Measurements from ENCODE around the gene ATG7. TPM values are rescaled to one million over a fixed set of nuclear protein-coding genes. Genes with fewer than 3 reads are reported as not detected.
"Not testable (repeated sequence)": the region's sequence is repeated elsewhere in the genome, so short reads cannot be mapped to it uniquely, and the experiment has no call there.

Gene ATG7
- total RNA-seq, 2 experiments from 2014 or later: 30.5 to 33.6 TPM

DNA sequence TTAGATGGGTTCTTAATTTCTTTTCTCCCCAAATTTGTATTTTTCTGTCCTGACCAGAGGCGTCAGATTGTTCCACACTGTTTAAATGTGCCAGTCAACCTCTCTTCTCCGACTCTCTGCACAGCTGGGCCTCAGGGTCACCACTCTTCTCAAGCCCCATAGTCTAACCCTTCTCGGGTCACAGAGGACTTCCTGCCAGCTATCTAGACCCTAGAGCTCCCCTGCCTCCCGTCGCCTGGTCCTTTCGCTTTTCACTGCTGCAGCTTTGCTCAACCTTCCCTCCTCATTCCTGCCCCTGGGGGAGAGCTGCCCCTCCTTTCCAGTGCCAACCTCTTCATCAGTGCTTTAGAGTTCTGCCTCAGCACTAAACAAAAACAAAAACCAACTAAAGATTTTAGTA, 151.7 kb downstream of the ATG7 start:
- intact Hi-C loops (cut with micrococcal nuclease): no loop called here

GRCh38 chr3:11424277-11424676, 152.1 kb downstream of the ATG7 start:
- DNase-seq: no peak
- Mint-ChIP-seq H3K4me3 (no peak overlapping the region), H3K27ac (no peak overlapping the region), H3K27me3 (no peaks in the 10 kb centered on the region), H3K9me3 (no peaks in the 10 kb centered on the region), H3K36me3 (peaks cover 22% of the 10 kb centered on the region), H3K4me1 (ENCODE audit: low read depth) (no peaks in the 10 kb centered on the region)
- CTCF ChIA-PET: no interaction called here
- intact Hi-C loops (cut with micrococcal nuclease): no loop called here
- POLR2A ChIA-PET: no interaction called here

More for the DNA sequence above, 151.7 kb downstream of the ATG7 start:
- Mint-ChIP-seq H3K27me3 (no peaks in the 10 kb centered on the region), H3K27ac (no peak overlapping the region), H3K4me1 (ENCODE audit: low read depth) (no peaks in the 10 kb centered on the region), H3K9me3 (no peaks in the 10 kb centered on the region), H3K36me3 (peaks cover 22% of the 10 kb centered on the region), H3K4me3 (no peak overlapping the region)
- DNase-seq: no peak
- ChIA-PET CTCF (no interaction called here), POLR2A (no interaction called here)

GRCh38 chr3:11430207-11430606, 158.0 kb downstream of the ATG7 start:
- peaks cover 21% of the 10 kb centered on the region for H3K36me3 Mint-ChIP-seq
- no peaks in the 10 kb centered on the region for H3K9me3 Mint-ChIP-seq
- CTCF ChIA-PET: no interaction called here
- DNase-seq: no peak
- intact Hi-C loops (cut with micrococcal nuclease): no loop called here
- no peaks in the 10 kb centered on the region for H3K27me3 Mint-ChIP-seq
- H3K27ac Mint-ChIP-seq: no peak overlapping the region
- POLR2A ChIA-PET: no interaction called here
- no peaks in the 10 kb centered on the region for H3K4me1 Mint-ChIP-seq (ENCODE audit: low read depth)
- H3K4me3 Mint-ChIP-seq: no peak overlapping the region

- ChIA-PET POLR2A (no interaction called here), CTCF (no interaction called here)
- Mint-ChIP-seq H3K4me3 (no peak overlapping the region), H3K27me3 (no peaks in the 10 kb centered on the region), H3K4me1 (ENCODE audit: low read depth) (no peaks in the 10 kb centered on the region), H3K36me3 (peaks cover 19% of the 10 kb centered on the region), H3K27ac (no peak overlapping the region), H3K9me3 (no peaks in the 10 kb centered on the region)
- intact Hi-C loops (cut with micrococcal nuclease): no loop called here
- no peak for DNase-seq
Measured at GRCh38 chr3:11430624-11431023, 158.4 kb downstream of the ATG7 start.

- Mint-ChIP-seq H3K27me3 (no peaks in the 10 kb centered on the region), H3K27ac (no peak overlapping the region), H3K4me3 (no peak overlapping the region), H3K9me3 (no peaks in the 10 kb centered on the region), H3K36me3 (peaks cover 18% of the 10 kb centered on the region), H3K4me1 (ENCODE audit: low read depth) (no peaks in the 10 kb centered on the region)
- DNase-seq: no peak
- POLR2A ChIA-PET: no interaction called here
- CTCF ChIA-PET: no interaction called here
- intact Hi-C loops (cut with micrococcal nuclease): no loop called here
Measured at GRCh38 chr3:11431319-11431718, 159.1 kb downstream of the ATG7 start.

- POLR2A ChIA-PET: no interaction called here
- no peaks in the 10 kb centered on the region for H3K4me1 Mint-ChIP-seq (ENCODE audit: low read depth)
- no peaks in the 10 kb centered on the region for H3K27me3 Mint-ChIP-seq
- no peaks in the 10 kb centered on the region for H3K36me3 Mint-ChIP-seq
- DNase-seq: no peak
- no peak overlapping the region for H3K27ac Mint-ChIP-seq
- intact Hi-C loops (cut with micrococcal nuclease): no loop called here
- CTCF ChIA-PET: no interaction called here
- H3K4me3 Mint-ChIP-seq: no peak overlapping the region
- H3K9me3 Mint-ChIP-seq: no peaks in the 10 kb centered on the region
Measured at GRCh38 chr3:11434017-11434526, 161.9 kb downstream of the ATG7 start.

DNA sequence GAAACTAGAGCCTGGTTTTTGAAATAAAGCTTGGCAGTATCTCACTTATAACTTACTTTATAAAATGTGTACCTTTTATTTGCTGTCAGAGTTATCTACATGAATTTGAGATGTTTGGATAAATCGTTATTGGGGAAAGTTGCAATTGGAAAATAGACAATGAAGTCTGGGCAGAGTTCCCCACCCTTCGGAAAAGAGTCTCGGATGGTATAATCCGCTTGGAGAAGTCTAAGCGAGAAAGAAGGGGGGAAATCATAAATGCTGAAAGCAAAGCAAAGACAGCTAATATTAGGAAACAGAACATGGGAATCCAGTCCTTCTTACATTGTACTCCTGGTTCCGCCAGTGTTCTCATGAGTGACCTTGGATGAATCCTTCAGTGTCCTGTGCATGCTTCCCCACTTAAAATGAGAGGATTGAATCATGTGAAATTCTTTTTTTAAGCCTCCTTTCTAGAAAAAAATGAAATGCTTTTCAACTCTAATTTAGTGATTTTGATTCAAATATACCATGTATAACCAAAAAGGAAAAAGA, 162.4 kb downstream of the ATG7 start:
- no peak overlapping the region for H3K27ac Mint-ChIP-seq
- no peak for DNase-seq
- intact Hi-C loops (cut with micrococcal nuclease): no loop called here
- H3K36me3 Mint-ChIP-seq: no peaks in the 10 kb centered on the region
- CTCF ChIA-PET: no interaction called here
- H3K9me3 Mint-ChIP-seq: no peaks in the 10 kb centered on the region
- H3K4me3 Mint-ChIP-seq: no peak overlapping the region
- H3K4me1 Mint-ChIP-seq (ENCODE audit: low read depth): no peaks in the 10 kb centered on the region
- POLR2A ChIA-PET: no interaction called here
- H3K27me3 Mint-ChIP-seq: no peaks in the 10 kb centered on the region

DNA sequence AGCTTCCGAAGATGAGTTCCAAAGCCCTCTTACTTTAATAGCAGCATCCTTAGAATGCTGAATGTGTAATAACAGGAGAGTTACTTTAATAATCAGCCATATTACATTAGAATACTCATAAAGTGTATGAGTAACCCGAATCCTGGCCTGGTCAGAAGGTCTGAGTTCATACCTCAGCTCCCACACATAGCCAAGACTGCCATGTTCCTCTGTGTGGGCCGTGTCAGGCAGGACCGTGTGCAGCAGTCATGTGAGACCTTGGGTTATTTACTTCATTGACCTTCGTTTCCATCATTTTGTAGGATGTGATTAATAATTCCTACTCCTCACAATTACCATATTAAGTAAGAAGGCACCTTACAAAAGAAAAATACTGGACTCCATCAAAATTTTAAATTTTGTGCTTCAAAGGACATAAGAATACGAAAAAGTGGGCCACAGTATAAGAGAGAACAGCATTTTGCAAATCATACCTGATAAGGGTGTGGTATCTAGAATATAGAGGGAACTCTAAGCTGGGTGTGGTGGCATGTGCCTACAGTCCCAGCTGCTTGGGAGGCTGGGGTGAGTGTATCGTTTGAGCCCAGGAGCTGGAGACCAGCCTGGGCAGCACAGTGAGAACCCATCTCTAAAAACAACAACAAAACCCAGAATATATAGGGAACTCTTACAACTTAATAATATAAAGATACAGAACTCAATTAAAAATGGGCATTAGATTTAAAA, 163.4 kb downstream of the ATG7 start:
- intact Hi-C loops (cut with micrococcal nuclease): no loop called here
- Mint-ChIP-seq H3K4me1 (ENCODE audit: low read depth) (no peaks in the 10 kb centered on the region), H3K9me3 (no peaks in the 10 kb centered on the region), H3K27me3 (no peaks in the 10 kb centered on the region), H3K27ac (no peak overlapping the region), H3K4me3 (no peak overlapping the region), H3K36me3 (peaks cover 2% of the 10 kb centered on the region)
- POLR2A ChIA-PET: no interaction called here
- no peak for DNase-seq
- CTCF ChIA-PET: no interaction called here

DNA sequence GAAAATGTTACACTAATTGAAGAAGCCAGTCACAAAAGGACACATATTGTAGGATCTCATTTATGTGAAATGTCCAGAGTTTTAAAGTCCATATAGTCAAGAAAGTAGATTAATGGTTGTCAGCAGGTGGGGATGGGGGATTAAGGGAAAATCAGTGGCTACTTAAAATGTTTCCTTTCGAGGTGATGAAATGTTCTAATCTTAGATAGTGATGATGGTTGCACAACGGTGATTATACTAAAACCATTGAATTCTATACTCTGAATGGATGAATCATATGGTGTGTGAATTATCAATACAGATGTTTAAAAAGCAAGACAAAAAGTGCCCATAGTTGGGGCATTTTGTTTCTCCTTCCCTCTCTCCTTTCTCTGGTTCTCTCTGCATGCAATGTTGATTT, 164.6 kb downstream of the ATG7 start:
- no peaks in the 10 kb centered on the region for H3K9me3 Mint-ChIP-seq
- no peaks in the 10 kb centered on the region for H3K4me1 Mint-ChIP-seq (ENCODE audit: low read depth)
- ChIA-PET POLR2A (no interaction called here), CTCF (no interaction called here)
- DNase-seq: no peak
- intact Hi-C loops (cut with micrococcal nuclease): no loop called here
- no peaks in the 10 kb centered on the region for H3K27me3 Mint-ChIP-seq
- no peak overlapping the region for H3K27ac Mint-ChIP-seq
- peaks cover 2% of the 10 kb centered on the region for H3K36me3 Mint-ChIP-seq
- H3K4me3 Mint-ChIP-seq: no peak overlapping the region

DNA sequence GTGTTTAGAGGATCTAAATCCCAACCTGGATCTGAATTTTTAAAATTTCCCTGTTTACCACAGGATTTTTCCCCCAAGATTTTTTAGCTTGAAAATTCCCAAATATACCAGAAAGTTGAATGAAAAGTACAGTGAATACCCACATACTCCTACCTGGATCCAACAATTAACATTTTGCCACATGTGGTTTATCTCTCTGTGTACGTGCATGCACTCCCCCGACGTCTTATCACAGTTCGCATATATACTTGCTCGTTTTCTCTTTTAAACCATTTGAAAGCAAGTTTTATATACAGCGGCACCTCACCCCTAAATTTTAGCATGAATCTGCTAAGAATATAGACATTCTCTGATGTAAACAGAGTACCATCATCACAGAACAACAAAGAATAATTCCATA, 165.3 kb downstream of the ATG7 start:
- CTCF ChIA-PET: no interaction called here

GRCh38 chr3:11438646-11439045, 166.4 kb downstream of the ATG7 start:
- H3K27ac Mint-ChIP-seq: no peak overlapping the region
- H3K36me3 Mint-ChIP-seq: peaks cover 8% of the 10 kb centered on the region
- no peaks in the 10 kb centered on the region for H3K9me3 Mint-ChIP-seq
- H3K27me3 Mint-ChIP-seq: no peaks in the 10 kb centered on the region
- no peaks in the 10 kb centered on the region for H3K4me1 Mint-ChIP-seq (ENCODE audit: low read depth)
- intact Hi-C loops (cut with micrococcal nuclease): no loop called here
- ChIA-PET POLR2A (no interaction called here), CTCF (no interaction called here)
- H3K4me3 Mint-ChIP-seq: no peak overlapping the region
- no peak for DNase-seq

More for the DNA sequence above, 165.3 kb downstream of the ATG7 start:
- Mint-ChIP-seq H3K27me3 (no peaks in the 10 kb centered on the region), H3K4me1 (ENCODE audit: low read depth) (no peaks in the 10 kb centered on the region), H3K4me3 (no peak overlapping the region), H3K27ac (no peak overlapping the region), H3K9me3 (no peaks in the 10 kb centered on the region), H3K36me3 (peaks cover 4% of the 10 kb centered on the region)
- no peak for DNase-seq
- POLR2A ChIA-PET: no interaction called here
- intact Hi-C loops (cut with micrococcal nuclease): no loop called here

GRCh38 chr3:11441346-11441745, 169.1 kb downstream of the ATG7 start:
- H3K9me3 Mint-ChIP-seq; intact Hi-C loops (cut with micrococcal nuclease); H3K27me3 Mint-ChIP-seq; DNase-seq; H3K27ac Mint-ChIP-seq; POLR2A ChIA-PET; H3K4me1 Mint-ChIP-seq (ENCODE audit: low read depth); H3K4me3 Mint-ChIP-seq; CTCF ChIA-PET: not testable (repeated sequence)
- peaks cover 18% of the 10 kb centered on the region for H3K36me3 Mint-ChIP-seq

GRCh38 chr3:11444404-11444803, 172.2 kb downstream of the ATG7 start:
- intact Hi-C loops (cut with micrococcal nuclease): no loop called here
- Mint-ChIP-seq H3K27ac (no peak overlapping the region), H3K36me3 (peaks cover 24% of the 10 kb centered on the region), H3K27me3 (no peaks in the 10 kb centered on the region), H3K4me1 (ENCODE audit: low read depth) (no peaks in the 10 kb centered on the region), H3K4me3 (no peak overlapping the region), H3K9me3 (no peaks in the 10 kb centered on the region)
- DNase-seq: no peak
- POLR2A ChIA-PET: no interaction called here
- CTCF ChIA-PET: no interaction called here

Measured in activated CD4-positive, alpha-beta memory T cell treated with anti-CD3 and anti-CD28 coated beads for 36 hours (primary cell).